OCI-LY1 (cell line): ENCODE results near the gene EDC3.

Experiments
- EZH2 ChIP-seq: fragments of 200-600 bp; sonication (generic), shearing (Covaris generic); IDR thresholded peaks from 2 replicates; pipeline ENCODE4 v1.8.0; 2017; ENCODE audit warnings: borderline replicate concordance, mixed run types, mild to moderate bottlenecking, antibody characterized with exemption, low read length, moderate library complexity, mixed read lengths
- TF ChIP-seq, protein P1 (sequence below): fragments of 200-600 bp; sonication (generic), shearing (Covaris generic); IDR thresholded peaks from 2 replicates; pipeline ENCODE4 v1.5.1; 2017; ENCODE audit warnings: mild to moderate bottlenecking, antibody characterized with exemption, low read length, moderate library complexity, mixed read lengths

DNA sequence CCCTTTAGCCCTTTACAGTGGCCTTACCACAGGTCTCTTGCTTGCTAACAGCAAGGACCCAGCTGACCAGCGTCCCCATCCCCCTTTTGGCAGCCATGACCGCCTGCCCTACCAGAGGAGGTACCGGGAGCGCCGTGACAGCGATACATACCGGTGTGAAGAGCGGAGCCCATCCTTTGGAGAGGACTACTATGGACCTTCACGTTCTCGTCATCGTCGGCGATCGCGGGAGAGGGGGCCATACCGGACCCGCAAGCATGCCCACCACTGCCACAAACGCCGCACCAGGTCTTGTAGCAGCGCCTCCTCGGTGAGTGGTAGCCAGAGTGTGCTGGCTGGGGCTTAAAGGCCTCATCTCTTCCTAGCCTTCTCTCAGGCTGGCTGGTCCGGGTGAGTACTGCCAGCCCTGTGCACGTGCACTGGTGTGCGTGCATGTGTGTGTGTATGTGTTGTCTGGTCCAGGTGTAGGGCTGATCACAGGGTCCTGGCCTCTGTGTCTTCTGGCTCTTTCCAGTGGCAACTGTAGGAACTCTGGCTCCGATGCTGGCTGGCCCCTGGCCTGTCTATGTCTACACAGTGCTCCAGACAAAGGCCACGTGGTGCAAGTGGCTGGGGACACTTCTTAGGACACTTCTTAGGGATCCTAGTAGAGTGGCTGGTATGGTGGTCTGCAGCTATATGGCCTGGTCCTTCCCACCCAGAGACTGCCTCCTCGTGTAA, 75.7 kb downstream of the EDC3 start:
- TF ChIP-seq, protein P1, sequence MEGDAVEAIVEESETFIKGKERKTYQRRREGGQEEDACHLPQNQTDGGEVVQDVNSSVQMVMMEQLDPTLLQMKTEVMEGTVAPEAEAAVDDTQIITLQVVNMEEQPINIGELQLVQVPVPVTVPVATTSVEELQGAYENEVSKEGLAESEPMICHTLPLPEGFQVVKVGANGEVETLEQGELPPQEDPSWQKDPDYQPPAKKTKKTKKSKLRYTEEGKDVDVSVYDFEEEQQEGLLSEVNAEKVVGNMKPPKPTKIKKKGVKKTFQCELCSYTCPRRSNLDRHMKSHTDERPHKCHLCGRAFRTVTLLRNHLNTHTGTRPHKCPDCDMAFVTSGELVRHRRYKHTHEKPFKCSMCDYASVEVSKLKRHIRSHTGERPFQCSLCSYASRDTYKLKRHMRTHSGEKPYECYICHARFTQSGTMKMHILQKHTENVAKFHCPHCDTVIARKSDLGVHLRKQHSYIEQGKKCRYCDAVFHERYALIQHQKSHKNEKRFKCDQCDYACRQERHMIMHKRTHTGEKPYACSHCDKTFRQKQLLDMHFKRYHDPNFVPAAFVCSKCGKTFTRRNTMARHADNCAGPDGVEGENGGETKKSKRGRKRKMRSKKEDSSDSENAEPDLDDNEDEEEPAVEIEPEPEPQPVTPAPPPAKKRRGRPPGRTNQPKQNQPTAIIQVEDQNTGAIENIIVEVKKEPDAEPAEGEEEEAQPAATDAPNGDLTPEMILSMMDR = no peak
- TF ChIP-seq EZH2 = no peak
